HG03460 (cell line): ENCODE measurements around the gene SLC35B2.
A peak's percentile ranks its signal among the peaks of the same experiment; 100 is the strongest.

ENCODE experiments used
- ATAC-seq: cut with Tn5 transposase; IDR thresholded peaks from one replicate; pipeline ENCODE4 v1.9.1; 2021; ENCODE audit not compliant: unreplicated experiment

Gene SLC35B2

GRCh38 chr6:44255105-44255808, 2.1 kb downstream of the SLC35B2 start:
- no peak for ATAC-seq

DNA sequence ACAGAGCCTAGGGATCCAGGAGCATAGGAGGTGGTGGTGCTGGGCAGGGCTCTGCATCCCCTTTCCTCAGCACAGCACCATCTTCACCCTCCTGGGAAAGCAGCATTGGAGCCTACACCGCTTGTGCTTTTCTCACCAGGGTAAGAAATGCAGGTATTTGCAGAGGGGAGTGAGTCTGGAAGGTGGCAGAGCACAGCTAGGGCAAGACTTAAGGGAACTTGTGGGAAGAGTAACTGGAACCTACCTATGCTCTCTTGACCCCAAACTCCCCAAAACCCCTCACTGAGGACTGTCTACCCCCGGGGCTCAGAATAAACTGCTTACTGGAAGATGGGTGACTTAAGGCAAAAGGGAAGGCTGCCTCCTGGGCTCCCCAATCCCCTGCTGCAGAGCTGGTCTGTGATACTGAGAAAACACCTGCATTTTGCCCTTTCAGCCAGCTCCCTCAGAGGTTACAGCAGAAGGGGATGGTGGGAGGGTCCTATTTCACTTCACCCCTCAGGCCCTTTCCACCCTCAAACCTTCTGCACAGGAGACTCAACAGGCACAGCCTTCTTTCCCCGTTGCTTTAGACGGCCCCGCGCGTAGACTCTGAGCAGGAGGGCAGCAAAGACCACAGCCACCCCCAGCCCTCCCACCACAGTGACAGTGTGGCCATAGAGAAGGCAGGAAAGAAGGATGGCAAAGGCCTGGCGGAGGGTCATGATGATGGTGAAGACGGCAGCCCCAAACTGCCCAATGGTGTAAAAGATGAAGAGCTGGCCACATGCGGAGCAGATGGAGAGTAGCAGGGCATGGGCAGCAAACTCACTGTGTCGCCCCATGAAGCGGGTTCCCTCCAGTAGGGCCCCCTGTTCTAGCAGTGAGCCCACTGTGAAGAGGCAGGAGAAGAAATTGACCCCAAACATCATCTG, 2.9 kb downstream of the SLC35B2 start:
- no peak for ATAC-seq

DNA sequence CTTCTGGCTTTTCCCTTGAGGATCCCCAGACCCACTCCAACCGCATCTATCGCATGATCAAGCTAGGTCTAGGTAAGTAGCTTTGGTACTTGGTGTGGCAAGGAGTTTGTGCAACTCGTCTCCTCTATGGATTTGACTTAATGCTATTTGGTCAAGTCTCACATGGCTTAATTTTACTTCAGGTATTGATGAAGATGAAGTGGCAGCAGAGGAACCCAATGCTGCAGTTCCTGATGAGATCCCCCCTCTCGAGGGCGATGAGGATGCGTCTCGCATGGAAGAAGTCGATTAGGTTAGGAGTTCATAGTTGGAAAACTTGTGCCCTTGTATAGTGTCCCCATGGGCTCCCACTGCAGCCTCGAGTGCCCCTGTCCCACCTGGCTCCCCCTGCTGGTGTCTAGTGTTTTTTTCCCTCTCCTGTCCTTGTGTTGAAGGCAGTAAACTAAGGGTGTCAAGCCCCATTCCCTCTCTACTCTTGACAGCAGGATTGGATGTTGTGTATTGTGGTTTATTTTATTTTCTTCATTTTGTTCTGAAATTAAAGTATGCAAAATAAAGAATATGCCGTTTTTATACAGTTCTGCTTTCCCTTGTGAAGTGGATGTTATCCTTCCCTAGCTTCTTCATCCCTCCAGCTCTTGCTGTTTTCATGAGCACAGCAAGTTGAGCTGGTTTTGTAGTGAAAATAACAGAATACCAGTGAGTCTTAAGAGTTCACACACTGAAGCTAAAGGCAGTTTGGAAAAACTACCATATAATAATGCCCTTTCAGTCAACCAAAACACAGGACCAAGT, 3.8 kb downstream of the SLC35B2 start:
- no peak for ATAC-seq

DNA sequence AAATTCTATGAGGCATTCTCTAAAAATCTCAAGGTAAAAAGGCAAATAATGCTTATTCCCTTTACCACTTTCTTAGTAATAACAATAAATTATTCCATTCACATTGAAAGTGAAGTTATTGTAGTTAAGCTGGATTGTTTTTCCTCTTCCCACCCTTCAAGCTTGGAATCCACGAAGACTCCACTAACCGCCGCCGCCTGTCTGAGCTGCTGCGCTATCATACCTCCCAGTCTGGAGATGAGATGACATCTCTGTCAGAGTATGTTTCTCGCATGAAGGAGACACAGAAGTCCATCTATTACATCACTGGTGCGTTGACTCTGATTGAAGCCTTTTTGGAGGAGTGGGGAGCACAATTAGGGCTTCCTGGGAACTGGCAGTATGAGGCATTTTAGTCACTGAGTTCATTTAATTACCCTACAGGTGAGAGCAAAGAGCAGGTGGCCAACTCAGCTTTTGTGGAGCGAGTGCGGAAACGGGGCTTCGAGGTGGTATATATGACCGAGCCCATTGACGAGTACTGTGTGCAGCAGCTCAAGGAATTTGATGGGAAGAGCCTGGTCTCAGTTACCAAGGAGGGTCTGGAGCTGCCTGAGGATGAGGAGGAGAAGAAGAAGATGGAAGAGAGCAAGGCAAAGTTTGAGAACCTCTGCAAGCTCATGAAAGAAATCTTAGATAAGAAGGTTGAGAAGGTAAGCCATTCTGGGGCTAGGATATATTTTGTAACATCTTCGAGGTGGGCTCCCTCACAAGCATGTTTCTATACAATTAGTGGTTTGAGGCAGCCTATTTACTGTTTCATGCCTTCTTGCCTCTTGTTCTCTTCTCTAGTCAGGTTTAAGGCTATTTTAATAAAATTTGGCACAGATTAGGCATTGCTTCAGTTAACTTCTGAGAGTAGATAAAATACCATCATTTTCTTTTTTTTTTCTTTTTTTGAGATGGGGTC, 5.5 kb downstream of the SLC35B2 start:
- ATAC-seq: no peak

- ATAC-seq: no peak
These were observed 6.6 kb downstream of the SLC35B2 start for GRCh38 chr6:44250718-44251123.

GRCh38 chr6:44250067-44250717, 7.1 kb downstream of the SLC35B2 start:
- ATAC-seq: no peak

DNA sequence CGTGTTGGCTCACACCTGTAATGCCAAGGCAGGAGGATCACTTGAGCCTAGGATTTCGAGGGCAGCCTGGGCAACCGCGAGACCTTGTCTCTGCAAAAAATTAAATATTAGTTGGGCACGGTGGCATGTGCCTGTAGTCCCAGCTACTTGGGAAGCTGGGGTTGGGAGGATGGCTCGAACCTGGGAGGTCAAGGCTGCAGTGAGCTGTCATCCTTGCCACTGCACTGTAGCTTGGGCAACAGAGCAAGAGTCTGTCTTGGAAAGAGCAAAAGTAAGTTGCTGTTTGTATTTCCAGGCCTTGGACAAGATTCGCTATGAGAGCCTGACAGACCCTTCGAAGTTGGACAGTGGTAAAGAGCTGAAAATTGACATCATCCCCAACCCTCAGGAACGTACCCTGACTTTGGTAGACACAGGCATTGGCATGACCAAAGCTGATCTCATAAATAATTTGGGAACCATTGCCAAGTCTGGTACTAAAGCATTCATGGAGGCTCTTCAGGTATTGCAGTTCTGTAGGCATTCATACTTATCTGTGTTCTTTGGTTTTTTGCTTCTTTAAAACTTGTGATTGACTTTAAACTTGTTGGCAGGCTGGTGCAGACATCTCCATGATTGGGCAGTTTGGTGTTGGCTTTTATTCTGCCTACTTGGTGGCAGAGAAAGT, 8.1 kb downstream of the SLC35B2 start:
- ATAC-seq: no peak

DNA sequence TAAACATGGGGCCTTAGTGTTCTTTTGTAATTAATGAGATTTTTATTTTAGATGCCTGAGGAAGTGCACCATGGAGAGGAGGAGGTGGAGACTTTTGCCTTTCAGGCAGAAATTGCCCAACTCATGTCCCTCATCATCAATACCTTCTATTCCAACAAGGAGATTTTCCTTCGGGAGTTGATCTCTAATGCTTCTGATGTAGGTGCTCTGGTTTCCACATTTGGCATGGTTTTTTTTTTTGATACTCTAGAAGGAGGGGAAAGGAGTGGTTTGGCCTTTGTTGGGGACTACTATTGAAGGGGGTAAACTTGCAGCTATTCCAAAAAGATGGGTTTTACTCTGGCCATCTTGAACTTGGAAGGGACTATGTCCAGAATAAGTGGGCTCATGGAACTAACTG, 8.7 kb downstream of the SLC35B2 start:
- no peak for ATAC-seq

- peak; percentile 32 for ATAC-seq
These were observed 9.7 kb downstream of the SLC35B2 start for GRCh38 chr6:44247338-44248302.

GRCh38 chr6:44246663-44247337, 10.5 kb downstream of the SLC35B2 start, which contains the start of gene HSP90AB1:
HSP90AB1 (plus strand) TSS chr6:44247101; CDS start chr6:44248630, 1,529 bp downstream.
- peak; percentile 62 for ATAC-seq

GRCh38 chr6:44245912-44246662, 11.2 kb downstream of the SLC35B2 start:
- peak; percentile 47 for ATAC-seq

DNA sequence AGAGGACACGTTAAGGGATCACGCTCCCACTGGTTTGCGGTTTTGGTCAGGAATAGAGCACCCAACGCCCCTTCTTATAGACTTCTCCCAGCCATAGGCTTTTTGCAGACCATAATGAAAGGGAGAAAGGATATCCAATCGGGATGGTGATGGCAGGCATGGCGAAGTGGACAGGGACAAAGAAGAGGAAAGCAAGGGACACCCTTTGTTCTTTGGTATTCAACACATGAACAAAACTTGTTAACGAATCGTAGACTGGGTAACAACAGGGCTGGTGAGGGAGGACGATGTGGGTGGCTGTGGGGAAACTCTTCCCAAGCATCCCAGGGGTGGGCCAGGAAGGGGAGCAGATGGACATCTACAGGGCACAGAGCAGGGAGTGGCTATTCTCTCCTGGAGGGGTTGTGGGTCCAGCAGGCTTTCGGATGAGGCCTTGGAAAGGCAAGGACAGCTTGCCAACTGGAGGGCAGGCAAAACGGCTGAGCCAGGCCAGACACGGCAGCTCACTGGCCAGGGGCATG, 11.9 kb downstream of the SLC35B2 start:
- no peak for ATAC-seq

DNA sequence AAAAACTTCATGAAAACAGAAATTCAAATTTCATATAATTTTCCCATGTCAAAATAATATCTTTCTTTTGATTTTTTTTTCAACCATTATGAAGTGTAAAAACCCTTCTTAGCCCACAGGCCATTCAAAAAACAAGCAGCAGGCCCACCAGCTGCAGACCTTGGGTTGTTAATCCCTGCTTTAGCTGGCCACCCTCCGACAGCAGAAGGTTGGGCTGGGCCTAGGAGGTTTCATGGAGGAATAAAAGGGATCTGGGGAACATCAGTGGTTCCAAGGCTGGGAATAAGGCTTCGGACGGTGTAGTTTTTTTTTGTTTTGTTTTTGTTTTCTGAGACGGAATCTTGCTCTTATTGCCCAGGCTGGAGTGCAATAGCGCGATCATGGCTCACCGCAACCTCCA, 14.0 kb downstream of the SLC35B2 start:
- no peak for ATAC-seq

GRCh38 chr6:44238687-44239350, 18.5 kb downstream of the SLC35B2 start:
- no peak for ATAC-seq

- ATAC-seq: peak; percentile 85
These were observed 19.4 kb downstream of the SLC35B2 start for GRCh38 chr6:44237813-44238433.
